Germinal center (tissue), 1 donor: Measurements from ENCODE around the gene HIVEP3.

Experiments
- DNase-seq: peaks from one replicate; pipeline ENCODE4 v3.0.0; 2012; ENCODE audit warnings: mixed read lengths, low spot score

The HIVEP3 gene

GRCh38 chr1:41611932-41612450 is 306.7 kb downstream of the HIVEP3 start:
- no peak for DNase-seq

- DNase-seq, result no peak
These were observed 307.4 kb downstream of the HIVEP3 start for GRCh38 chr1:41611068-41611931.

- no peak for DNase-seq
These were observed 308.4 kb downstream of the HIVEP3 start for GRCh38 chr1:41610361-41610760.

GRCh38 chr1:41609166-41609883 is 309.4 kb downstream of the HIVEP3 start:
- no peak for DNase-seq

- DNase-seq, result no peak
These were observed 310.5 kb downstream of the HIVEP3 start for GRCh38 chr1:41608211-41608610.

- DNase-seq, result no peak
These were observed 310.9 kb downstream of the HIVEP3 start for GRCh38 chr1:41607808-41608207.

- DNase-seq, result no peak
These were observed 318.8 kb downstream of the HIVEP3 start for GRCh38 chr1:41599912-41600311.

- no peak for DNase-seq
These were observed 320.4 kb downstream of the HIVEP3 start for GRCh38 chr1:41598325-41598724.

GRCh38 chr1:41592451-41593125 is 326.1 kb downstream of the HIVEP3 start:
- no peak for DNase-seq

GRCh38 chr1:41591891-41592290 is 326.8 kb downstream of the HIVEP3 start:
- DNase-seq, result no peak

GRCh38 chr1:41590331-41590730 is 328.4 kb downstream of the HIVEP3 start:
- no peak for DNase-seq

GRCh38 chr1:41589395-41589794 is 329.3 kb downstream of the HIVEP3 start:
- no peak for DNase-seq

GRCh38 chr1:41588334-41588875 is 330.3 kb downstream of the HIVEP3 start:
- no peak for DNase-seq

GRCh38 chr1:41587791-41588190 is 330.9 kb downstream of the HIVEP3 start:
- DNase-seq, result no peak

- no peak for DNase-seq
These were observed 332.5 kb downstream of the HIVEP3 start for GRCh38 chr1:41586230-41586629.

- DNase-seq, result no peak
These were observed 334.8 kb downstream of the HIVEP3 start for GRCh38 chr1:41583658-41584547.

- no peak for DNase-seq
These were observed 335.7 kb downstream of the HIVEP3 start for GRCh38 chr1:41582851-41583657.

GRCh38 chr1:41582351-41582750 is 336.4 kb downstream of the HIVEP3 start:
- DNase-seq, result no peak

GRCh38 chr1:41582004-41582325 is 336.8 kb downstream of the HIVEP3 start:
- DNase-seq, result no peak

- DNase-seq, result no peak
These were observed 337.3 kb downstream of the HIVEP3 start for GRCh38 chr1:41581216-41582003.
